ENCODE results near the gene TEAD4.

DNA sequence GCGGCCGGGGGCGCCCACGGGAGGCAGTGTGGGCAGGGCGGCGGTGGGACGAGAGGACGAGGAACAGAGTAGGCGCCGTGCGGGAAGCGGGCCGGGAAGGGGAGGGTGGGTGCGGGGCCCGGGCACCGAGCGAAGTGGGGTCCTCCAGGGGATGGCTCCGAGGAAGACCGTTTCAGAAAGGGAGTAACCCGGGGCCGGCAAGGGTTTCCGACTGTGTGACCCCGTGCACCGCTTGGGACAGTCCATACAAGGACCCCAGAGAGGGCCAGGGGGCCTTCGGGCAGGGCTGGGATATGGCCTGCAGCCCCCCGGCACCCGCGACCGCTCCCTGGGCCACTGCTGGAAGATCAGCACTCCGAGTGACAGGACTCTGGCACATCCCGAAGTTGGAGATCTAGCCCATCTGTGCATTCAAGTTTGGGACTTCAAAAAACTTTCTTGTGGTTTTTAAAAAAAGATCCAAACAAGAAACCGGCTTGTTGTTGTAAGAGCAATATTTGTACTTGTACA is 118.4 kb downstream of the TEAD4 start:
- TF ChIP-seq CTCF (IDR thresholded peaks at IDR 0.05) (no peak), POLR2A (IDR thresholded peaks at IDR 0.05) (no peak)
